ENCODE data around the gene SLC35C1.

SLC35C1 gene

GRCh38 chr11:45827123-45827522 lies 22.2 kb downstream of the SLC35C1 start:
- Histone ChIP-seq H3K4me3 (ENCODE audit: low read length) (no peak overlapping the region), H3K4me2 (ENCODE audit: low read length) (no peak overlapping the region), H3K9ac (ENCODE audit: low read length) (no peak overlapping the region), H2AFZ (ENCODE audit: low read depth, low read length) (no peak overlapping the region), H4K20me1 (ENCODE audit: insufficient read depth, low read length) (no peaks in the 10 kb centered on the region), H3K4me1 (ENCODE audit: low read length) (peaks cover 15% of the 10 kb centered on the region), H3K27ac (ENCODE audit: low read length) (no peak overlapping the region), H3K36me3 (replicated peaks; ENCODE audit: low read depth, low read length) (no peaks in the 10 kb centered on the region), H3K9me3 (ENCODE audit: insufficient read depth, low read length) (no peaks in the 10 kb centered on the region), H3K79me2 (ENCODE audit: low read length) (no peaks in the 10 kb centered on the region), H3K27me3 (ENCODE audit: low read depth, low read length) (peaks cover 24% of the 10 kb centered on the region)
- TF ChIP-seq CTCF (IDR thresholded peaks at IDR 0.05; ENCODE audit: low read depth, low read length) = no peak
- no peak for TF ChIP-seq EZH2phosphoT487 (IDR thresholded peaks at IDR 0.05; ENCODE audit: low read depth)

GRCh38 chr11:45828996-45829395 lies 24.0 kb downstream of the SLC35C1 start:
- H3K9me3 ChIP-seq (ENCODE audit: insufficient read depth, low read length) = no peaks in the 10 kb centered on the region
- H3K4me3 ChIP-seq (ENCODE audit: low read length) = no peak overlapping the region
- H3K4me1 ChIP-seq (ENCODE audit: low read length) = peaks cover 4% of the 10 kb centered on the region
- no peak overlapping the region for H3K4me2 ChIP-seq (ENCODE audit: low read length)
- no peak for TF ChIP-seq CTCF (IDR thresholded peaks at IDR 0.05; ENCODE audit: low read depth, low read length)
- no peak for TF ChIP-seq EZH2phosphoT487 (IDR thresholded peaks at IDR 0.05; ENCODE audit: low read depth)
- no peak overlapping the region for H3K27ac ChIP-seq (ENCODE audit: low read length)
- no peaks in the 10 kb centered on the region for H3K79me2 ChIP-seq (ENCODE audit: low read length)
- H3K9ac ChIP-seq (ENCODE audit: low read length) = no peak overlapping the region
- peaks cover 24% of the 10 kb centered on the region for H3K27me3 ChIP-seq (ENCODE audit: low read depth, low read length)
- no peaks in the 10 kb centered on the region for H3K36me3 ChIP-seq (replicated peaks; ENCODE audit: low read depth, low read length)
- no peak overlapping the region for H2AFZ ChIP-seq (ENCODE audit: low read depth, low read length)
- H4K20me1 ChIP-seq (ENCODE audit: insufficient read depth, low read length) = no peaks in the 10 kb centered on the region

GRCh38 chr11:45830596-45830995 lies 25.6 kb downstream of the SLC35C1 start:
- no peaks in the 10 kb centered on the region for H3K36me3 ChIP-seq (replicated peaks; ENCODE audit: low read depth, low read length)
- no peaks in the 10 kb centered on the region for H4K20me1 ChIP-seq (ENCODE audit: insufficient read depth, low read length)
- no peaks in the 10 kb centered on the region for H3K9me3 ChIP-seq (ENCODE audit: insufficient read depth, low read length)
- H3K4me1 ChIP-seq (ENCODE audit: low read length) = no peaks in the 10 kb centered on the region
- H3K79me2 ChIP-seq (ENCODE audit: low read length) = no peaks in the 10 kb centered on the region
- H3K27ac ChIP-seq (ENCODE audit: low read length) = no peak overlapping the region
- H3K4me3 ChIP-seq (ENCODE audit: low read length) = no peak overlapping the region
- no peak overlapping the region for H3K9ac ChIP-seq (ENCODE audit: low read length)
- peaks cover 24% of the 10 kb centered on the region for H3K27me3 ChIP-seq (ENCODE audit: low read depth, low read length)
- TF ChIP-seq EZH2phosphoT487 (IDR thresholded peaks at IDR 0.05; ENCODE audit: low read depth) (no peak), CTCF (IDR thresholded peaks at IDR 0.05; ENCODE audit: low read depth, low read length) (no peak)
- no peak overlapping the region for H2AFZ ChIP-seq (ENCODE audit: low read depth, low read length)
- no peak overlapping the region for H3K4me2 ChIP-seq (ENCODE audit: low read length)

GRCh38 chr11:45832811-45833441 lies 28.0 kb downstream of the SLC35C1 start:
- H4K20me1 ChIP-seq (ENCODE audit: insufficient read depth, low read length) = no peaks in the 10 kb centered on the region
- H3K4me2 ChIP-seq (ENCODE audit: low read length) = no peak overlapping the region
- H3K27ac ChIP-seq (ENCODE audit: low read length) = no peak overlapping the region
- H3K4me3 ChIP-seq (ENCODE audit: low read length) = no peak overlapping the region
- TF ChIP-seq EZH2phosphoT487 (IDR thresholded peaks at IDR 0.05; ENCODE audit: low read depth) (no peak), CTCF (IDR thresholded peaks at IDR 0.05; ENCODE audit: low read depth, low read length) (no peak)
- no peaks in the 10 kb centered on the region for H3K9me3 ChIP-seq (ENCODE audit: insufficient read depth, low read length)
- no peak overlapping the region for H2AFZ ChIP-seq (ENCODE audit: low read depth, low read length)
- no peaks in the 10 kb centered on the region for H3K4me1 ChIP-seq (ENCODE audit: low read length)
- H3K27me3 ChIP-seq (ENCODE audit: low read depth, low read length) = peaks cover 11% of the 10 kb centered on the region
- H3K9ac ChIP-seq (ENCODE audit: low read length) = no peak overlapping the region
- H3K36me3 ChIP-seq (replicated peaks; ENCODE audit: low read depth, low read length) = no peaks in the 10 kb centered on the region
- no peaks in the 10 kb centered on the region for H3K79me2 ChIP-seq (ENCODE audit: low read length)

Data from OCI-LY3 (cell line).